Thoracic aorta (tissue), 2 donors: ENCODE data around the gene TMEM243. TPM values are rescaled to one million over a fixed set of nuclear protein-coding genes. Genes with fewer than 3 reads are reported as not detected.

Experiments
- ATAC-seq: fragments of 150-250 bp; one replicate; pipeline ENCODE4 v1.8.0; 2017; ENCODE audit warnings: low read depth; ENCODE audit not compliant: insufficient number of reproducible peaks, low FRiP score
- DNase-seq: peaks from one replicate; pipeline ENCODE4 v3.0.0-alpha.2; 2020; ENCODE audit warnings: low spot score
- H3K27ac ChIP-seq, 2 donors: fragments of 200-600 bp; sonication (generic); 1 replicate in 1 of 2; 2 replicates in 1 of 2; pipeline ENCODE4 v1.5.1; 2016; ENCODE audit warnings: mild to moderate bottlenecking in 2 of 2, moderate library complexity in 2 of 2
- H3K27me3 ChIP-seq: fragments of 200-600 bp; sonication (generic); replicated peaks from 2 replicates; pipeline ENCODE4 v1.6.0; 2016; ENCODE audit warnings: mild to moderate bottlenecking; ENCODE audit not compliant: insufficient read depth
- H3K36me3 ChIP-seq: fragments of 200-600 bp; sonication (generic); one replicate; pipeline ENCODE4 v1.5.1; 2016
- H3K4me1 ChIP-seq, 2 donors: fragments of 200-600 bp; sonication (generic); 1 replicate in 1 of 2; 2 replicates in 1 of 2; pipeline versions ENCODE4 v1.5.1 to v1.6.0; 2016; ENCODE audit warnings: low read depth in 2 of 2, mild to moderate bottlenecking in 1 of 2; ENCODE audit not compliant: control insufficient read depth in 1 of 2
- H3K4me3 ChIP-seq: fragments of 200-600 bp; sonication (generic); 2 replicates; pipeline ENCODE4 v1.5.1; 2016; ENCODE audit warnings: mild to moderate bottlenecking
- H3K9me3 ChIP-seq: fragments of 200-600 bp; sonication (generic); 2 replicates; pipeline ENCODE4 v1.5.1; 2016
- total RNA-seq, 2 donors: library from RNA; depleted of rRNA; stranded (reverse); fragments of >200 nt; gene quantifications; one replicate each; pipeline versions ENCODE4 v1.1.0 to v1.2.3, GENCODE V29; 2016
- TF ChIP-seq, protein P1 (sequence below): fragments of 200-600 bp; sonication (generic); IDR thresholded peaks from one replicate; pipeline ENCODE4 v1.5.1; 2019; ENCODE audit warnings: antibody characterized with exemption

The TMEM243 gene
- total RNA-seq, 2 donors from 2014 or later, result 30.6 to 31.3 TPM

GRCh38 chr7:87216701-87217508 lies 2.6 kb downstream of the TMEM243 start:
- Histone ChIP-seq H3K4me1 (peaks cover 14 to 24% of the 10 kb centered on the region in 2 donors), H3K27ac (no peak overlapping the region), H3K9me3 (no peaks in the 10 kb centered on the region), H3K36me3 (no peaks in the 10 kb centered on the region), H3K4me3 (no peak overlapping the region), H3K27me3 (no peaks in the 10 kb centered on the region)
- DNase-seq, result no peak
- no peak for ATAC-seq
- TF ChIP-seq, protein P1, sequence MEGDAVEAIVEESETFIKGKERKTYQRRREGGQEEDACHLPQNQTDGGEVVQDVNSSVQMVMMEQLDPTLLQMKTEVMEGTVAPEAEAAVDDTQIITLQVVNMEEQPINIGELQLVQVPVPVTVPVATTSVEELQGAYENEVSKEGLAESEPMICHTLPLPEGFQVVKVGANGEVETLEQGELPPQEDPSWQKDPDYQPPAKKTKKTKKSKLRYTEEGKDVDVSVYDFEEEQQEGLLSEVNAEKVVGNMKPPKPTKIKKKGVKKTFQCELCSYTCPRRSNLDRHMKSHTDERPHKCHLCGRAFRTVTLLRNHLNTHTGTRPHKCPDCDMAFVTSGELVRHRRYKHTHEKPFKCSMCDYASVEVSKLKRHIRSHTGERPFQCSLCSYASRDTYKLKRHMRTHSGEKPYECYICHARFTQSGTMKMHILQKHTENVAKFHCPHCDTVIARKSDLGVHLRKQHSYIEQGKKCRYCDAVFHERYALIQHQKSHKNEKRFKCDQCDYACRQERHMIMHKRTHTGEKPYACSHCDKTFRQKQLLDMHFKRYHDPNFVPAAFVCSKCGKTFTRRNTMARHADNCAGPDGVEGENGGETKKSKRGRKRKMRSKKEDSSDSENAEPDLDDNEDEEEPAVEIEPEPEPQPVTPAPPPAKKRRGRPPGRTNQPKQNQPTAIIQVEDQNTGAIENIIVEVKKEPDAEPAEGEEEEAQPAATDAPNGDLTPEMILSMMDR, result no peak

DNA sequence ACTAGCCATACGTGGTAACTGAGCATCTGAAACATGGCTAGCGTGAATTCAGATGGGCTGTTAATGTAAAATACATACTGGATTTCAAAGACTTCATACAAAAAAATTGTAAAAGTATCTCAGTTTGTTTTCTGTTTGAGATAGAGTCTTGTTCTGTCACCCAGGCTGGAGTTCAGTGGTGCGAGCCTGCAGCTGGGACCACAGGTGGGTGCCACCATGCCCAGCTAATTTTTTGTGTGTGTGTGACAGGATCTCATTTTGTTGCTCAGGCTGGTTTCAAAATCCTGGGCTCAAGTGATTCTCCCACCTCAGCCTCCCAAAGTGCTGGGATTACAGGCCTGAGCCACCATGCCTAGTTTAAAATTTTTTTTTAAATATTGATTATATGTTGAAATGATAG lies 4.5 kb downstream of the TMEM243 start:
- ATAC-seq (no peak), DNase-seq (no peak)
- Histone ChIP-seq H3K4me1 (peaks cover 14 to 24% of the 10 kb centered on the region in 2 donors), H3K9me3 (no peaks in the 10 kb centered on the region), H3K27me3 (no peaks in the 10 kb centered on the region), H3K27ac (no peak overlapping the region), H3K4me3 (no peak overlapping the region), H3K36me3 (no peaks in the 10 kb centered on the region)
- TF ChIP-seq, protein P1, result no peak

DNA sequence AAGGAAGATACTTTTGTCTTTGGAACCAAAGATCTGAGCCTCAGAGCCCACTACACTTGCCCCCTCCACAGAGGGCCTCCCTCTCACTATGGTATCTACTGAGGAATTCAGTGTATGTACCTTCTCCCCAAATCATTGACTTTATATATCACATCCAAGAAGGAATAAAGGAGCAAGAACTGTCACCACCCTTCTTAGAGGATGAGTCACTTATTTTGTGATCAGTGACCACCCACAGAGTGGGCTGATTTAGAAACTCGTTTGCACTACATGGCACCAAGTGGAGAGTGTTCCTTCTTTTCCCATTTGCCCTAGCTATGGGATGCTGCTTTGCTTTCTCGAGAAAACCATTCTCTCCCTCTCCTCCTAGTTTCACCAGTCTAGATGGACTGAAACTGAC lies 5.7 kb downstream of the TMEM243 start:
- H3K4me1 ChIP-seq, result peaks cover 14 to 24% of the 10 kb centered on the region in 2 donors
- ATAC-seq, result no peak
- H3K36me3 ChIP-seq, result no peaks in the 10 kb centered on the region
- no peak overlapping the region for H3K27ac ChIP-seq
- TF ChIP-seq, protein P1, result no peak
- DNase-seq, result no peak
- H3K4me3 ChIP-seq, result no peak overlapping the region
- no peaks in the 10 kb centered on the region for H3K27me3 ChIP-seq
- no peaks in the 10 kb centered on the region for H3K9me3 ChIP-seq

GRCh38 chr7:87213252-87213651 lies 6.3 kb downstream of the TMEM243 start:
- no peak for ATAC-seq
- Histone ChIP-seq H3K27me3 (no peaks in the 10 kb centered on the region), H3K27ac (no peak overlapping the region), H3K9me3 (no peaks in the 10 kb centered on the region), H3K36me3 (no peaks in the 10 kb centered on the region), H3K4me3 (no peak overlapping the region), H3K4me1 (peaks cover 12 to 18% of the 10 kb centered on the region in 2 donors)
- no peak for DNase-seq
- TF ChIP-seq, protein P1, result no peak

- TF ChIP-seq, protein P1, result no peak
- no peaks in the 10 kb centered on the region for H3K9me3 ChIP-seq
Measured at GRCh38 chr7:87212498-87212897, 7.0 kb downstream of the TMEM243 start.

More at GRCh38 chr7:87212498-87212897, 7.0 kb downstream of the TMEM243 start:
- no peaks in the 10 kb centered on the region for H3K27me3 ChIP-seq
- H3K4me1 ChIP-seq, result peaks cover 4 to 10% of the 10 kb centered on the region in 2 donors
- H3K4me3 ChIP-seq, result no peak overlapping the region
- no peak overlapping the region for H3K27ac ChIP-seq
- DNase-seq (no peak), ATAC-seq (no peak)
- H3K36me3 ChIP-seq, result no peaks in the 10 kb centered on the region
